Mesodermal cell (in vitro differentiated cells): ENCODE results near the gene EDAR.

Experiments used
- H3K27ac ChIP-seq: 2 replicates; pipeline ENCODE4 v1.7.0; 2013; ENCODE audit warnings: mild to moderate bottlenecking, low read depth, low read length, moderate library complexity; ENCODE audit not compliant: severe bottlenecking
- H3K36me3 ChIP-seq: 2 replicates; pipeline ENCODE4 v1.7.1; 2013; ENCODE audit warnings: mild to moderate bottlenecking, low read length, moderate library complexity; ENCODE audit not compliant: control insufficient read depth, insufficient read depth
- H3K4me1 ChIP-seq: one replicate; pipeline ENCODE4 v1.7.1; 2013; ENCODE audit warnings: mild to moderate bottlenecking, low read length; ENCODE audit not compliant: insufficient read depth, control insufficient read depth, poor library complexity, severe bottlenecking
- H3K4me3 ChIP-seq: 2 replicates; pipeline ENCODE4 v1.7.0; 2013; ENCODE audit warnings: low read length, control low read depth, mild to moderate bottlenecking; ENCODE audit not compliant: insufficient read depth, poor library complexity, severe bottlenecking; ENCODE audit errors: extremely low read depth
- H3K9me3 ChIP-seq: 2 replicates; pipeline ENCODE4 v1.7.1; 2013; ENCODE audit warnings: mild to moderate bottlenecking, low read length, moderate library complexity; ENCODE audit not compliant: control insufficient read depth
- WGBS, 2 experiments: methylation state at CpG; one replicate each; pipeline ENCODE4 v1.1.5; 2013; ENCODE audit warnings: missing lambda C conversion rate in 2 of 2; ENCODE audit not compliant: insufficient coverage in 2 of 2; 5-methylcytosine and 5-hydroxymethylcytosine counted together

Gene EDAR

GRCh38 chr2:109001201-109001600 lies 12.2 kb upstream of the EDAR start:
- 91 to 92% methylated on average over 3 of the region's 3 CpGs for WGBS, 2 experiments
- no peak overlapping the region for H3K4me3 ChIP-seq
- no peaks in the 10 kb centered on the region for H3K9me3 ChIP-seq
- no peak overlapping the region for H3K27ac ChIP-seq
- H3K36me3 ChIP-seq, result no peaks in the 10 kb centered on the region
- H3K4me1 ChIP-seq, result no peaks in the 10 kb centered on the region

DNA sequence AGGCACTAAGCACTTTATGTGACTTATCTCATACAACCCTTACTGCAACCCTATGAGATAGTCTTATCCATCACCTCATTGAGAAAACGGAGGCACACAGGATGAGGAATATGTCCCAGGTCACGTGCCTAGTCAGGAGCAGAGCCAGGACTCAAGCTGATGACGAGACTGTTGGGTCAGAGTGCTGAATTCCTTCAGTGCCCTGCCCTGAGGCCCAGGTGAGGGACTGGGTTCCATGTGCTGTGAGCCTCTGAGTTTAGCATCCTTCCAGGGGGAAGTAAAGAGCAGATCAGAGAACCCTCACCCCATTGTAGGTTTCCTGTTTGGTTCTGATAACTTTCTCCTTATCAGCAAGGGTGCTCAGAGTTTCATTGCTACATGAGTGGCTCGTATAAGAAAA lies 11.7 kb upstream of the EDAR start:
- no peak overlapping the region for H3K27ac ChIP-seq
- H3K4me1 ChIP-seq, result no peaks in the 10 kb centered on the region
- H3K9me3 ChIP-seq, result no peaks in the 10 kb centered on the region
- 92 to 96% methylated on average over 3 of the region's 4 CpGs for WGBS, 2 experiments
- H3K4me3 ChIP-seq, result no peak overlapping the region
- no peaks in the 10 kb centered on the region for H3K36me3 ChIP-seq

DNA sequence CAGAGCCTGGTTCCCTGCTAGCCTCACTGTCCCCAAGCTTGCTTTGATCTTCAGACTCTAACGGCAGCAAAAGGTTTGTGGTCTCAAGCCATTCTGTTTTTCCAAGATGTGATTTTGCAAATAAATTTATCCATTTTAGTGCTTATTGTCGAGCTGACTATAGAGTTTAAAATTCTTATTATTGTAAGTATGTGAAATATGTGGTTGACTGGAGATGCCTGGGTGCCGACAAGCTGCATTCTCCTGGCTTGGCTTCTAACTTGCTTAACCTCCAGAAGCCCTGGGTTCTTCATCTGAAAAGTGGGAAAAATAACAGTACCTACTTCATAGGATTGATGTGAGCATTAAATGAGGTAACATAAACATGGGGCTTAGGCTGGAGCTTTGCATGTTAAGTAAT lies 9.9 kb upstream of the EDAR start:
- no peak overlapping the region for H3K27ac ChIP-seq
- H3K9me3 ChIP-seq, result no peaks in the 10 kb centered on the region
- H3K4me1 ChIP-seq, result no peaks in the 10 kb centered on the region
- WGBS, 2 experiments, result 83 to 100% methylated on average over 1 to 3 of the region's 3 CpGs
- no peaks in the 10 kb centered on the region for H3K36me3 ChIP-seq
- H3K4me3 ChIP-seq, result no peak overlapping the region

GRCh38 chr2:108994178-108994577 lies 5.2 kb upstream of the EDAR start:
- Histone ChIP-seq H3K4me3 (no peak overlapping the region), H3K36me3 (no peaks in the 10 kb centered on the region), H3K27ac (no peak overlapping the region), H3K9me3 (no peaks in the 10 kb centered on the region), H3K4me1 (no peaks in the 10 kb centered on the region)
- WGBS, 2 experiments, result 100% methylated on average over 2 of the region's 6 CpGs; no CpG with 5 or more reads in 1 of the 2 experiments

DNA sequence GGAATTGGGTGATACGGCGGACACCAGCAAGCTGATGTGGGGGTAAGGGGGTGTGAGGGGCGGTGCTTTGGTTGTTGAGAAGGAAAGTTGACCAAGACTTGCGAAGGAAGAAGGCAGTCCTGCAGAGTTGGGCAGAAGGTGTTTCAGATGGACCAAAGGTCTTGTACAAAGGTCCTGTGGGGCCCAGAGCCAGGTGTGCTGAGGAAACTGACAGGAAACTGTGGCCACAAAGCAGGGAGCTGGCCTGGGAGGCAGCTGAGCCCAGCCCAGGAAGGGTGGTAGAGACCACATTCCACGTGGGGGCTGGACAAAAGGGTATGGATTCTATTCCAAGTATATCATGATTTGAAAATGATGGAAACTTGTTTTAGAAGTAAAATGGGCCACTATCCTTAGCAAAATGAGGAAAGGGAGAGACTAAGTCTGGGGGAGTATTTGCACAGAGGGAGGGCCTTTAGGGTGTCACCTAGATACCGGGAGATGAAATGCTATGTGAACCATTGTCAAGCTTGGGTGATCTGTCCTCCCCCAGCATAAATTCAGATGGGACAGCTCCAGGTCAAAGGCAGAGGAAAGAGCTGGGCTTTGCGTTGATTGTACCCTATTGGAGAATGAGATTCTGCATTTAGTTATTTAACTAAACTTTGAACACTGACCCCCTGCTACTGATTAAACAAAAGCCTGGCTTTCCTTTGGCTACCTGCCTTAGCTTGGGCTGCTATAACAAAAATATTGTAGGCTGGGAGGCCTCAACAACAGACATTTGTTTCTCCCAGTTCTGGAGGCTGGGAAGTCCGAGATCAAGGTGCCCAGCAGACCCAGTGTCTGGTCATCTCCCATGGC lies 4.3 kb upstream of the EDAR start:
- H3K27ac ChIP-seq, result no peak overlapping the region

DNA sequence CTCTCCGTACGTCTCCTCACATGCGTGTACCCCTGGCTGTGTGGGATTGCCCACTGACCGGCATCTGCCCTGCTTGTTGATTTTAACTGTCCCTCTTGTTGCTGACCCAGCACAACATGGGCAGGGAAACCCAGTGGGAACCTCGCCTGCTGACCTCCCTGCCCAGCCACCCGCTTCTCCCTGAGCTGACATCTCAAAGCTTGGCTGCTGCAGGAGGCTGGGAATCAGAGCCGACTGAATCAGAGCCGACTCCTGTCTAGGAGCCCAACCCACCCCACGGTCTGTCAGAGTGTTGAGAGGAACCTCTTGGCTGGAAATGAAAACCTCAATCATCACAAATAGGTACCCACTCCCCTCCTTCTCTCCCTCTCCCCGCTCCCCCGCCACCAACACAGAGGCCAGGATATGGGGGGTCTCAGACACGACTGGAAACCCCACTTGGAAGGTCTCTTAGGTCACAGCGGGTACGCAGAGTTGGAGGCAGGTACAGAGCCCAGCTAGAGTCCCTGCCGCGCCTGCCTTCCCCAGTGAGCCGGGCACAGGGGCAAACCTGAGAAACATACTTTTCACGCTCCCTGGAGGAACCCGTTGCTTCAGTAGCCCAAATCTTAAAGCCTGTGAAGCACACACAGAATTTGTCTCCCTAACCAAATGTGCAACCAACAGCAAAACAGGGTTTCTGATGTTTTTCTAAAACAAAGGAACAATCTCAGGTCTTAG lies 784 bp downstream of the EDAR start:
- H3K27ac ChIP-seq, result no peak overlapping the region
- 92 to 93% methylated on average over 17 to 18 of the region's 19 CpGs for WGBS, 2 experiments
- H3K9me3 ChIP-seq, result no peaks in the 10 kb centered on the region
- no peaks in the 10 kb centered on the region for H3K36me3 ChIP-seq
- H3K4me3 ChIP-seq, result no peak overlapping the region
- H3K4me1 ChIP-seq, result no peaks in the 10 kb centered on the region

More for the DNA sequence above, 4.3 kb upstream of the EDAR start:
- Histone ChIP-seq H3K36me3 (no peaks in the 10 kb centered on the region), H3K4me3 (no peak overlapping the region), H3K4me1 (no peaks in the 10 kb centered on the region), H3K9me3 (no peaks in the 10 kb centered on the region)
- WGBS, 2 experiments, result 94 to 95% methylated on average over 7 of the region's 8 CpGs

DNA sequence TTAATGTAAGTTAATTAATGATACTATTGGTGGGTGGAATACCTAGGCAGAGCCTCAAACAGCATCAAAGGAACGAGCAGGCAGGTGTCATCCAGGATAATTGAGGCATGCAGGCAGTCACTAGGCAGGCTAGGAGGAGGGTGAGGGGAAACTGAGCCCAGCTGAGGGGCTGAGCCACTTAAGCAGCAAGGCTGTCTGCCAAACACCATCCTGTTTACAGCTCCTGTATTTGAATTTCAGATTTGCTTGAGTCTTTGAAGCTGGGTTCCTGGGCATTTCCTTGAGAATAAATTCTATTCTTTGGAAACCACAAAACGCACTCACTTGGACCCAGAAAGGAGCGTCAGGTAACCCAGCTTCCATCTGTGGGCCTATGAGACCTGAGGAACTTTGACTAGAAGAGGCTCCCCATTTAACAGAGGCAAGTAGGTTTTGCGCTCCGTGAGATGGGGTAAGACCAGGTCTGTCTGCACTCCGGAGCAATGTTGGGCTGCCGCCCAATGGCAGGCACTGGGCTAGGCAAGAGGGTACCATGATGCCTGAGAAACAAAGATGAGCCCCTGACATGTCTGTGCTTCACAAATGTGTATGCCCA lies 2.0 kb downstream of the EDAR start:
- Histone ChIP-seq H3K9me3 (no peaks in the 10 kb centered on the region), H3K27ac (no peak overlapping the region), H3K36me3 (no peaks in the 10 kb centered on the region), H3K4me1 (no peaks in the 10 kb centered on the region), H3K4me3 (no peak overlapping the region)
- 81 to 85% methylated on average over 7 of the region's 7 CpGs for WGBS, 2 experiments

- 91 to 93% methylated on average over 12 to 13 of the region's 13 CpGs for WGBS, 2 experiments
- no peaks in the 10 kb centered on the region for H3K36me3 ChIP-seq
- H3K4me3 ChIP-seq, result no peak overlapping the region
- no peaks in the 10 kb centered on the region for H3K4me1 ChIP-seq
- no peak overlapping the region for H3K27ac ChIP-seq
- H3K9me3 ChIP-seq, result no peaks in the 10 kb centered on the region
Observed at GRCh38 chr2:108983610-108984009, 5.4 kb downstream of the EDAR start.

GRCh38 chr2:108983061-108983460 lies 6.0 kb downstream of the EDAR start:
- no peaks in the 10 kb centered on the region for H3K9me3 ChIP-seq
- H3K4me1 ChIP-seq, result no peaks in the 10 kb centered on the region
- no peak overlapping the region for H3K4me3 ChIP-seq
- no peak overlapping the region for H3K27ac ChIP-seq
- 80 to 89% methylated on average over 1 of the region's 3 CpGs for WGBS, 2 experiments
- H3K36me3 ChIP-seq, result no peaks in the 10 kb centered on the region

- WGBS, 2 experiments, result 87 to 94% methylated on average over 2 of the region's 4 CpGs
Observed at GRCh38 chr2:108982259-108982679, 6.8 kb downstream of the EDAR start.

More at GRCh38 chr2:108982259-108982679, 6.8 kb downstream of the EDAR start:
- H3K4me1 ChIP-seq, result no peaks in the 10 kb centered on the region
- H3K36me3 ChIP-seq, result no peaks in the 10 kb centered on the region
- no peak overlapping the region for H3K4me3 ChIP-seq
- no peak overlapping the region for H3K27ac ChIP-seq
- no peaks in the 10 kb centered on the region for H3K9me3 ChIP-seq
